Ovary (tissue), 3 donors: ENCODE results near the gene INPP5D.

Source experiments
- CTCF ChIP-seq, 3 donors: fragments of 450-650 bp in 2 of 3; fragments of 200-600 bp in 1 of 3; IDR thresholded peaks; one replicate each; pipeline versions ENCODE4 v1.5.1 to v1.8.0; 2016 to 2022; ENCODE audit warnings: antibody characterized with exemption in 3 of 3, mild to moderate bottlenecking in 1 of 3
- POLR2A ChIP-seq: fragments of 450-650 bp; IDR thresholded peaks from one replicate; pipeline ENCODE4 v1.6.1; 2017; ENCODE audit warnings: antibody characterized with exemption, mild to moderate bottlenecking, moderate library complexity
- donor health status: DM: no; HTN: no; CAD: no.

GRCh38 chr2:233179848-233180366 is 119.8 kb downstream of the INPP5D start:
- TF ChIP-seq POLR2A (no peak), CTCF (IDR thresholded peaks at IDR 0.05) (no peak)
